Spleen (tissue), 11 donors: ENCODE data around the gene RPGRIP1L. TPM values are rescaled to one million over a fixed set of nuclear protein-coding genes. Genes with fewer than 3 reads are reported as not detected.

ENCODE experiments used
- DNase-seq: peaks from one replicate; pipeline ENCODE4 v3.0.0-alpha.2; 2020
- H3K27ac ChIP-seq, 8 donors: fragments of 200-600 bp; sonication (generic) in 7 of 8; 1 replicate in 4 of 8; 2 replicates in 4 of 8; pipeline versions ENCODE4 v1.5.0 to v1.8.0; 2016 to 2021; ENCODE audit warnings: inconsistent platforms in 4 of 8, mild to moderate bottlenecking in 4 of 8, moderate library complexity in 1 of 8
- H3K27me3 ChIP-seq, 7 donors: fragments of 200-600 bp; sonication (generic) in 6 of 7; replicated peaks in 1 of 7; 1 replicate in 4 of 7; 2 replicates in 3 of 7; pipeline versions ENCODE4 v1.5.0 to v1.8.0; 2016 to 2021; ENCODE audit warnings: inconsistent platforms in 3 of 7, mild to moderate bottlenecking in 1 of 7
- H3K36me3 ChIP-seq, 6 donors: fragments of 200-600 bp; sonication (generic) in 5 of 6; 1 replicate in 4 of 6; 2 replicates in 2 of 6; pipeline versions ENCODE4 v1.5.0 to v1.8.0; 2016 to 2021; ENCODE audit warnings: inconsistent platforms in 2 of 6
- H3K4me1 ChIP-seq, 6 donors: fragments of 200-600 bp; sonication (generic) in 5 of 6; 1 replicate in 3 of 6; 2 replicates in 3 of 6; pipeline versions ENCODE4 v1.5.0 to v1.8.0; 2016 to 2021; ENCODE audit warnings: inconsistent platforms in 3 of 6
- H3K4me3 ChIP-seq, 8 donors: fragments of 200-600 bp; sonication (generic) in 7 of 8; 1 replicate in 4 of 8; 2 replicates in 4 of 8; pipeline versions ENCODE4 v1.5.0 to v1.8.0; 2016 to 2021; ENCODE audit warnings: inconsistent platforms in 4 of 8, mild to moderate bottlenecking in 4 of 8, moderate library complexity in 2 of 8
- H3K9me3 ChIP-seq, 8 donors: fragments of 200-600 bp; sonication (generic) in 7 of 8; 1 replicate in 4 of 8; 2 replicates in 4 of 8; pipeline versions ENCODE4 v1.5.0 to v1.8.0; 2016 to 2021; ENCODE audit warnings: inconsistent platforms in 4 of 8
- POLR2A ChIP-seq, 3 donors: fragments of 450-650 bp; IDR thresholded peaks; one replicate each; pipeline ENCODE4 v1.5.1; 2017; ENCODE audit warnings: antibody characterized with exemption in 3 of 3, mild to moderate bottlenecking in 1 of 3
- POLR2AphosphoS5 ChIP-seq, 3 donors: sonication (generic); formaldehyde crosslinking; IDR thresholded peaks; one replicate each; pipeline ENCODE4 v1.5.1; 2017; ENCODE audit warnings: antibody characterized with exemption in 3 of 3
- WGBS, 5 donors: extraction: QIAGEN DNeasy Blood & Tissue Kit in 3 of 5; methylation state at CpG; one replicate each; pipeline versions ENCODE4 v1.1.5 to v1.1.7; 2013 to 2018; 5-methylcytosine and 5-hydroxymethylcytosine counted together
- intact Hi-C: fragments of 100-400 bp; cut with DNase I; formaldehyde crosslinking; loops from one replicate; pipeline ENCODE4 v1.15.0; 2023; ENCODE audit warnings: low total_unique reads
- polyA plus RNA-seq, 3 donors: library from polyadenylated mRNA; stranded (reverse); fragments of 200-250 nt; gene quantifications; one replicate each; pipeline ENCODE4 v1.2.1, GENCODE V29; 2013
- total RNA-seq, 7 donors: library from RNA; depleted of rRNA in 3 of 7; stranded (reverse); fragments of >200 nt in 3 of 7; fragmentation: NEBNext Ultra II Directional in 4 of 7; extraction: Animal tissue kit (Norgen Biotek cat#: 25700) in 4 of 7; gene quantifications; one replicate each; pipeline versions ENCODE4 v1.1.0 to v1.2.1, GENCODE V29; 2016 to 2021
- TF ChIP-seq, protein P1 (sequence below), 11 experiments: fragments of 200-600 bp in 7 of 11; fragments of 450-650 bp in 4 of 11; sonication (generic) in 4 of 11; IDR thresholded peaks in 8 of 11; conservative IDR thresholded peaks in 3 of 11; 1 replicate in 7 of 11; 2 replicates in 4 of 11; pipeline versions ENCODE4 v1.4.0 to v1.8.0; 2016 to 2021; ENCODE audit warnings: antibody characterized with exemption in 11 of 11, inconsistent platforms in 4 of 11, mild to moderate bottlenecking in 1 of 11
- donor health status: healthy with polysubstance abuse.
- donor health status: DM: no; HTN: no; CAD: no; lungs with moderate emphysema.
- donor health status: DM: no; HTN: no; CAD: no.
- donor health status: Bipolar disorder and iron deficiency.
- donor health status: healthy.
- donor health status: DM: no; HTN: no; CAD: no.
- donor health status: DM: yes; HTN: yes; CAD: no.

The RPGRIP1L gene
- total and polyA plus RNA-seq, 10 donors: 0.65 to 4.4 (median 2.4) TPM

DNA sequence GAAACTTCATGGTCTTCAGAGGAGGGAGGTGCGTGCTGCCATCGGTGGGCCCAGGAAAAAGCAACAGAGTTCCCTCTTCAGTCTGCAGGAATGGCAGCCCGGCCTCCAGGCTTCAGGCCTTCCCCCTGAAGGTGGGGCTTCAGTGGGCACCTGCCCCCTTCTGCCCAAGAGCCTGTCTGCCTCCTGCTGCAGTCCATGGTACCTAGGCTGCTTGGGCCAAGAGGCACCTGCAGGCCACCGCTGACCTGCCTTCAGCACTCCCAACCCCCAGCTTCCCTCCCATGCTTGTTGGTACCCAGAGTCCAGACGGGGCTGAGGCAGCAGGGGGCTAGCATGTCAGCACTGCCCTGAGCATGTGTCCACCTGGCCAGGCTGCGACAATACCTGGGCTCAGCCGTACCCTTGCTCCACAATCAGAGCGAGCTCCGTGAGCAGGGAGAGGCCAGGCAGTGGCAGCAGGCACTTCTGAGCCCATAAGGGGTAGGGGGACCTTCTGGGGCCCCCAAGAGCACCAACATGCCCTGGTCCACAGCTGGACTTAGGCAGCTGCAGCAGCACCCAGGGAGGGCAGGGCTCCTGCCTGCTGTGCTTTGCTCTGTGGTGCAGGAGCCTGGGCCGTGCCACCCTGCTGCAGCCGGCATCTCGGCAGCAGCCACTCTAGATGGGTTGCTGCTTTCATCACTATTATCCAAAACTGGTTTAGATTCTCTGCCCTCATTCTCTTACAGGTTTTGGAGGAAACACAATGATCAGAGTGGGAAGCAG is 123.4 kb downstream of the RPGRIP1L start:
- DNase-seq: no peak
- Histone ChIP-seq H3K4me1 (no peaks in the 10 kb centered on the region), H3K27me3 (no peaks in the 10 kb centered on the region), H3K4me3 (no peak overlapping the region), H3K36me3 (no peaks in the 10 kb centered on the region), H3K27ac (no peak overlapping the region), H3K9me3 (no peaks in the 10 kb centered on the region)
- intact Hi-C loops: no loop called here
- no peak for TF ChIP-seq POLR2A (IDR thresholded peaks at IDR 0.05)
- TF ChIP-seq POLR2AphosphoS5 (IDR thresholded peaks at IDR 0.05): no peak
- 87 to 94% (median 89%) methylated on average over 6 to 12 of the region's 12 CpGs for WGBS, 5 donors

GRCh38 chr16:53576904-53577303 is 126.8 kb downstream of the RPGRIP1L start:
- Histone ChIP-seq H3K9me3 (peaks cover 0 to 15% (median 10%) of the 10 kb centered on the region in 8 donors), H3K36me3 (no peaks in the 10 kb centered on the region), H3K27ac (no peak overlapping the region), H3K27me3 (no peaks in the 10 kb centered on the region), H3K4me3 (no peak overlapping the region), H3K4me1 (no peaks in the 10 kb centered on the region)
- TF ChIP-seq POLR2A (IDR thresholded peaks at IDR 0.05): no peak
- no peak for TF ChIP-seq POLR2AphosphoS5 (IDR thresholded peaks at IDR 0.05)
- TF ChIP-seq, protein P1, sequence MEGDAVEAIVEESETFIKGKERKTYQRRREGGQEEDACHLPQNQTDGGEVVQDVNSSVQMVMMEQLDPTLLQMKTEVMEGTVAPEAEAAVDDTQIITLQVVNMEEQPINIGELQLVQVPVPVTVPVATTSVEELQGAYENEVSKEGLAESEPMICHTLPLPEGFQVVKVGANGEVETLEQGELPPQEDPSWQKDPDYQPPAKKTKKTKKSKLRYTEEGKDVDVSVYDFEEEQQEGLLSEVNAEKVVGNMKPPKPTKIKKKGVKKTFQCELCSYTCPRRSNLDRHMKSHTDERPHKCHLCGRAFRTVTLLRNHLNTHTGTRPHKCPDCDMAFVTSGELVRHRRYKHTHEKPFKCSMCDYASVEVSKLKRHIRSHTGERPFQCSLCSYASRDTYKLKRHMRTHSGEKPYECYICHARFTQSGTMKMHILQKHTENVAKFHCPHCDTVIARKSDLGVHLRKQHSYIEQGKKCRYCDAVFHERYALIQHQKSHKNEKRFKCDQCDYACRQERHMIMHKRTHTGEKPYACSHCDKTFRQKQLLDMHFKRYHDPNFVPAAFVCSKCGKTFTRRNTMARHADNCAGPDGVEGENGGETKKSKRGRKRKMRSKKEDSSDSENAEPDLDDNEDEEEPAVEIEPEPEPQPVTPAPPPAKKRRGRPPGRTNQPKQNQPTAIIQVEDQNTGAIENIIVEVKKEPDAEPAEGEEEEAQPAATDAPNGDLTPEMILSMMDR (IDR thresholded peaks at IDR 0.05 in 8 of 11, conservative IDR thresholded peaks at IDR 0.05 in 3 of 11): no peak
- no peak for DNase-seq
- WGBS, 5 donors: 87 to 94% (median 93%) methylated on average over 5 of the region's 5 CpGs
- intact Hi-C loops: no loop called here

GRCh38 chr16:53576210-53576609 is 127.4 kb downstream of the RPGRIP1L start:
- no peak for TF ChIP-seq POLR2AphosphoS5 (IDR thresholded peaks at IDR 0.05)
- no peak for TF ChIP-seq POLR2A (IDR thresholded peaks at IDR 0.05)
- TF ChIP-seq, protein P1 (IDR thresholded peaks at IDR 0.05 in 8 of 11, conservative IDR thresholded peaks at IDR 0.05 in 3 of 11): no peak
- H3K4me1 ChIP-seq: no peaks in the 10 kb centered on the region
- intact Hi-C loops: no loop called here
- WGBS, 5 donors: 78 to 91% (median 80%) methylated on average over 4 of the region's 4 CpGs
- H3K4me3 ChIP-seq: no peak overlapping the region
- no peak overlapping the region for H3K27ac ChIP-seq
- no peaks in the 10 kb centered on the region for H3K36me3 ChIP-seq
- no peaks in the 10 kb centered on the region for H3K27me3 ChIP-seq
- no peak for DNase-seq
- H3K9me3 ChIP-seq: peaks cover 4 to 22% (median 17%) of the 10 kb centered on the region in 8 donors

GRCh38 chr16:53571763-53572162 is 131.9 kb downstream of the RPGRIP1L start:
- peaks cover 6 to 33% (median 24%) of the 10 kb centered on the region in 8 donors for H3K9me3 ChIP-seq
- no peaks in the 10 kb centered on the region for H3K36me3 ChIP-seq
- no peaks in the 10 kb centered on the region for H3K27me3 ChIP-seq
- no peak for TF ChIP-seq POLR2AphosphoS5 (IDR thresholded peaks at IDR 0.05)
- no peak for TF ChIP-seq POLR2A (IDR thresholded peaks at IDR 0.05)
- TF ChIP-seq, protein P1 (IDR thresholded peaks at IDR 0.05 in 8 of 11, conservative IDR thresholded peaks at IDR 0.05 in 3 of 11): no peak
- intact Hi-C loops: no loop called here
- DNase-seq: no peak
- H3K4me3 ChIP-seq: no peak overlapping the region
- H3K27ac ChIP-seq: no peak overlapping the region
- H3K4me1 ChIP-seq: no peaks in the 10 kb centered on the region
